ENCODE data around the gene MTUS2.
A peak's percentile ranks its signal among the peaks of the same experiment; 100 is the strongest.

MTUS2 gene

GRCh38 chr13:29411481-29411880 lies 591.3 kb downstream of the MTUS2 start:
- Histone ChIP-seq H3K27me3 (ENCODE audit: insufficient read depth, insufficient read length) (no peaks in the 10 kb centered on the region), H3K9me3 (ENCODE audit: insufficient read depth, low read length) (no peaks in the 10 kb centered on the region), H3K4me1 (ENCODE audit: insufficient read depth, insufficient read length) (no peaks in the 10 kb centered on the region), H3K9ac (ENCODE audit: insufficient read length, low read depth) (no peak overlapping the region), H3K4me3 (ENCODE audit: insufficient read length, low read depth) (no peak overlapping the region), H3K36me3 (ENCODE audit: insufficient read depth, insufficient read length, low read length) (no peaks in the 10 kb centered on the region)
- no peak for DNase-seq (ENCODE audit: low read depth, low spot score)
- TF ChIP-seq ZNF274 (IDR thresholded peaks at IDR 0.05; ENCODE audit: low read depth, low read length) (no peak), YY1 (IDR thresholded peaks at IDR 0.05; ENCODE audit: insufficient read depth, insufficient read length) (no peak), SUZ12 (IDR thresholded peaks at IDR 0.05; ENCODE audit: extremely low read depth, insufficient read depth, insufficient read length) (no peak)

- no peaks in the 10 kb centered on the region for H3K36me3 ChIP-seq (ENCODE audit: insufficient read depth, insufficient read length, low read length)
- no peak overlapping the region for H3K4me3 ChIP-seq (ENCODE audit: insufficient read length, low read depth)
- no peak for TF ChIP-seq SUZ12 (IDR thresholded peaks at IDR 0.05; ENCODE audit: extremely low read depth, insufficient read depth, insufficient read length)
- TF ChIP-seq ZNF274 (IDR thresholded peaks at IDR 0.05; ENCODE audit: low read depth, low read length) = no peak
- no peak for TF ChIP-seq YY1 (IDR thresholded peaks at IDR 0.05; ENCODE audit: insufficient read depth, insufficient read length)
- no peak overlapping the region for H3K9ac ChIP-seq (ENCODE audit: insufficient read length, low read depth)
- H3K27me3 ChIP-seq (ENCODE audit: insufficient read depth, insufficient read length) = no peaks in the 10 kb centered on the region
- no peaks in the 10 kb centered on the region for H3K9me3 ChIP-seq (ENCODE audit: insufficient read depth, low read length)
- DNase-seq (ENCODE audit: low read depth, low spot score) = no peak
- H3K4me1 ChIP-seq (ENCODE audit: insufficient read depth, insufficient read length) = no peaks in the 10 kb centered on the region
Observed at GRCh38 chr13:29418026-29418425, 597.9 kb downstream of the MTUS2 start.

GRCh38 chr13:29421118-29421517 lies 601.0 kb downstream of the MTUS2 start:
- TF ChIP-seq YY1 (IDR thresholded peaks at IDR 0.05; ENCODE audit: insufficient read depth, insufficient read length) = no peak
- TF ChIP-seq ZNF274 (IDR thresholded peaks at IDR 0.05; ENCODE audit: low read depth, low read length) = no peak
- no peak for TF ChIP-seq SUZ12 (IDR thresholded peaks at IDR 0.05; ENCODE audit: extremely low read depth, insufficient read depth, insufficient read length)
- Histone ChIP-seq H3K36me3 (ENCODE audit: insufficient read depth, insufficient read length, low read length) (no peaks in the 10 kb centered on the region), H3K9me3 (ENCODE audit: insufficient read depth, low read length) (no peaks in the 10 kb centered on the region), H3K4me1 (ENCODE audit: insufficient read depth, insufficient read length) (no peaks in the 10 kb centered on the region), H3K9ac (ENCODE audit: insufficient read length, low read depth) (no peak overlapping the region), H3K4me3 (ENCODE audit: insufficient read length, low read depth) (no peak overlapping the region), H3K27me3 (ENCODE audit: insufficient read depth, insufficient read length) (no peaks in the 10 kb centered on the region)
- DNase-seq (ENCODE audit: low read depth, low spot score) = no peak

GRCh38 chr13:29422015-29422414 lies 601.9 kb downstream of the MTUS2 start:
- Histone ChIP-seq H3K36me3 (ENCODE audit: insufficient read depth, insufficient read length, low read length) (no peaks in the 10 kb centered on the region), H3K4me3 (ENCODE audit: insufficient read length, low read depth) (no peak overlapping the region), H3K27me3 (ENCODE audit: insufficient read depth, insufficient read length) (no peaks in the 10 kb centered on the region), H3K9ac (ENCODE audit: insufficient read length, low read depth) (no peak overlapping the region), H3K4me1 (ENCODE audit: insufficient read depth, insufficient read length) (no peaks in the 10 kb centered on the region), H3K9me3 (ENCODE audit: insufficient read depth, low read length) (no peaks in the 10 kb centered on the region)
- TF ChIP-seq YY1 (IDR thresholded peaks at IDR 0.05; ENCODE audit: insufficient read depth, insufficient read length) (no peak), ZNF274 (IDR thresholded peaks at IDR 0.05; ENCODE audit: low read depth, low read length) (no peak), SUZ12 (IDR thresholded peaks at IDR 0.05; ENCODE audit: extremely low read depth, insufficient read depth, insufficient read length) (no peak)
- no peak for DNase-seq (ENCODE audit: low read depth, low spot score)

GRCh38 chr13:29423050-29423449 lies 602.9 kb downstream of the MTUS2 start:
- TF ChIP-seq YY1 (IDR thresholded peaks at IDR 0.05; ENCODE audit: insufficient read depth, insufficient read length) (no peak), ZNF274 (IDR thresholded peaks at IDR 0.05; ENCODE audit: low read depth, low read length) (no peak), SUZ12 (IDR thresholded peaks at IDR 0.05; ENCODE audit: extremely low read depth, insufficient read depth, insufficient read length) (no peak)
- H3K9me3 ChIP-seq (ENCODE audit: insufficient read depth, low read length) = no peaks in the 10 kb centered on the region
- peak; percentile 11 for DNase-seq (ENCODE audit: low read depth, low spot score)
- no peaks in the 10 kb centered on the region for H3K4me1 ChIP-seq (ENCODE audit: insufficient read depth, insufficient read length)
- no peaks in the 10 kb centered on the region for H3K36me3 ChIP-seq (ENCODE audit: insufficient read depth, insufficient read length, low read length)
- H3K27me3 ChIP-seq (ENCODE audit: insufficient read depth, insufficient read length) = peaks cover 2% of the 10 kb centered on the region
- no peak overlapping the region for H3K9ac ChIP-seq (ENCODE audit: insufficient read length, low read depth)
- H3K4me3 ChIP-seq (ENCODE audit: insufficient read length, low read depth) = no peak overlapping the region

GRCh38 chr13:29427937-29428309 lies 607.8 kb downstream of the MTUS2 start:
- no peaks in the 10 kb centered on the region for H3K9me3 ChIP-seq (ENCODE audit: insufficient read depth, low read length)
- DNase-seq (ENCODE audit: low read depth, low spot score) = no peak
- no peaks in the 10 kb centered on the region for H3K36me3 ChIP-seq (ENCODE audit: insufficient read depth, insufficient read length, low read length)
- TF ChIP-seq SUZ12 (IDR thresholded peaks at IDR 0.05; ENCODE audit: extremely low read depth, insufficient read depth, insufficient read length) (no peak), ZNF274 (IDR thresholded peaks at IDR 0.05; ENCODE audit: low read depth, low read length) (no peak), YY1 (IDR thresholded peaks at IDR 0.05; ENCODE audit: insufficient read depth, insufficient read length) (no peak)
- peak overlapping the region; percentile 39 for H3K4me3 ChIP-seq (ENCODE audit: insufficient read length, low read depth)
- H3K27me3 ChIP-seq (ENCODE audit: insufficient read depth, insufficient read length) = peaks cover 13% of the 10 kb centered on the region
- H3K9ac ChIP-seq (ENCODE audit: insufficient read length, low read depth) = no peak overlapping the region
- H3K4me1 ChIP-seq (ENCODE audit: insufficient read depth, insufficient read length) = no peaks in the 10 kb centered on the region

GRCh38 chr13:29428310-29429181 lies 608.4 kb downstream of the MTUS2 start:
- no peaks in the 10 kb centered on the region for H3K36me3 ChIP-seq (ENCODE audit: insufficient read depth, insufficient read length, low read length)
- TF ChIP-seq YY1 (IDR thresholded peaks at IDR 0.05; ENCODE audit: insufficient read depth, insufficient read length) = no peak
- TF ChIP-seq SUZ12 (IDR thresholded peaks at IDR 0.05; ENCODE audit: extremely low read depth, insufficient read depth, insufficient read length) = no peak
- TF ChIP-seq ZNF274 (IDR thresholded peaks at IDR 0.05; ENCODE audit: low read depth, low read length) = no peak
- peak overlapping the region; percentile 50 for H3K4me3 ChIP-seq (ENCODE audit: insufficient read length, low read depth)
- no peaks in the 10 kb centered on the region for H3K9me3 ChIP-seq (ENCODE audit: insufficient read depth, low read length)
- H3K27me3 ChIP-seq (ENCODE audit: insufficient read depth, insufficient read length) = peaks cover 13% of the 10 kb centered on the region
- peak; percentile 36 for DNase-seq (ENCODE audit: low read depth, low spot score)
- H3K9ac ChIP-seq (ENCODE audit: insufficient read length, low read depth) = peak overlapping the region; percentile 50
- no peaks in the 10 kb centered on the region for H3K4me1 ChIP-seq (ENCODE audit: insufficient read depth, insufficient read length)
